MV-4-11 (cell line): ENCODE data around the gene CARS1.
A peak's percentile ranks its signal among the peaks of the same experiment; 100 is the strongest.

Experiments used
- DNase-seq: peaks from one replicate; lab custom pipeline; 2025; lab: John Stamatoyannopoulos, UW

CARS1 gene

DNA sequence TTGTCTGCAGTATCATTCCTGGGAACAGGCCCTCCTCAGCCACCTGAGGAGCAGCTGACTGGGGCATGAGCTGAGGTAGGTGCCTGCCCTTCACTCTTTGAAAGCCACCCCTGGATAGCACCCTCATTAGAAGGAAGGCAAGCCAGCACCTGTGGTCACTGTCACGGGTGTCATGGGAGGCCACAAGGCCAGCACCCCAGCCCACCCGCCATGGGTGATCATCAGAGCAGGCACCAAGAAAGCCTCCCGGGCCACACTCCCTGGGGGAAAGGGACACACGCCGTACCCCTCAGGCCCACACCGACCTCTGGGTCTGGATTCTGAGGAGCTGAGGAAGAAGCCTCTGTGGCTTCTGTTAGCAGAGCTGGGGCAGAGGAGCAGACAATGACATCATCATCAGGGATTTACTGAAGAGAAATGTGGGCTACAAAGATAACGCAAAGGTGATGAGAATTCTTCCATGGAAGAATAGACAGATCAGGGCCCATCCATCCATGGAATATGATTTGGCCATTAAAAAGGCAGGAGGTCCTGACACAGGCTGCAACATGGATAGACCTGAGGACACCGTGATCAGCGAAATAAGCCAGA, 48.4 kb downstream of the CARS1 start:
- DNase-seq, result no peak

DNA sequence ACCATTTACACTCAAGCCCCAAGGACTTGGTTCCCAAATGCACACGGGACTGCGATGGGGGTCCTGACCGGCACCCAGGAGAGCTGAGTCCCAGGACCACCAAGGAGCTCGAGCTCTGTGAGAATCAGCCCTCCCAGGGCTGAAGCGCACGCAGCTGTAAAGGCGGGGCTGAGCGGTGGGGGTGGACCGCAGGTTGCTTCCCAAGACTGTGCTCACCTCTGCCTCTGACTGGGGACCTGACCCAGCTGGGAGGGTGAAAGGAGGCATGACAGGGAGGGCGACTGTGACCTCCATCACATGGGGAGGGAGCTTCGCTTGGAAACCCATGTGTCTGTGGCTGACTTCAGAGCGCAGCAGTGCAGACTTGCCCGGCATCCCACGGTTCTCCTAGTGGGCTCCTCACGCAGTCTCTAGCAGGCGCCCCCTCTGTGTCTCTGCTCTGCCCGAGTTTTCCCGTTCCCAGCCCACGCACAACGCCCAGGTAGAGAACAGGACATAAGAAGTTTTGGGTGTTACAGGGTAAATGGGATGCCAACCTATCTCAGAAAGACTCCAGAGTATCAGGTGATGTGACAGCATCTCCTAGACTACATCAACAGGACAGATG, 49.7 kb downstream of the CARS1 start:
- no peak for DNase-seq

DNA sequence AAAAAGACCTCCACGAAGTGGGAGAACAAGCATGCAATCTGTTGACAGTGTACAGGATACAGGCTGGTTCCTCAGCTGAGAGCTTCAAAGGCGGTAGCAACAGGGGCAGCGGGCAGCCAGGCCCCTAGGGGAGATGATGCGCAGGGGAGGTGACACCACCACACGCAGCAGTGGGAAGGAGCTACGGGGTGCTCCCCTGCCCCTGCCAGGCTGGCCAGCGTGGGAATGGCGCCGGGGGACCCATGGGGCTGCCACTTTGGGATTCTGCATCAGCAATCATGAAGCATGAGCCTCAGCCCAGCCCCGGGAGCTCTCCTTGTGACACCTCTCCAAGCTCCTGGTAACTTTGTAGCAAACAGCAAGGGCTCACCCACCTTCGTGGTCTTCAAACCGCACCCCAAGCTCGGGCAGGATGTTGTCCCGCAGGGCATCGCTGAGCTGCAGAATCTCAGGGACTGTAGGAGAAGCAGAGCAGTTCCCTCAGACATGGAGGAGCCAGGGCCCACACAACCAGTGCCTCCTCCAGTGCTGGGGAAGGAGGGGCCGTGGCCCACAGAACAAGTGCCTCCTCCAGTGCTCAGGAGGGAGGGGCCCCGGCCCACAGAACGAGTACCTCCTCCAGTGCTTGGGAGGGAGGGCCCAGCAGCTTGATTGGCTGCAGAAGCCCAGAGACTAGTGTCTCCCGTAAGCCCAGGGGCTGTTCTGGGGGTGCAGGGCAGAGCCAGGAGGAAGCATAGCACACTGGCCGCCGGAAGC, 50.5 kb downstream of the CARS1 start:
- no peak for DNase-seq

DNA sequence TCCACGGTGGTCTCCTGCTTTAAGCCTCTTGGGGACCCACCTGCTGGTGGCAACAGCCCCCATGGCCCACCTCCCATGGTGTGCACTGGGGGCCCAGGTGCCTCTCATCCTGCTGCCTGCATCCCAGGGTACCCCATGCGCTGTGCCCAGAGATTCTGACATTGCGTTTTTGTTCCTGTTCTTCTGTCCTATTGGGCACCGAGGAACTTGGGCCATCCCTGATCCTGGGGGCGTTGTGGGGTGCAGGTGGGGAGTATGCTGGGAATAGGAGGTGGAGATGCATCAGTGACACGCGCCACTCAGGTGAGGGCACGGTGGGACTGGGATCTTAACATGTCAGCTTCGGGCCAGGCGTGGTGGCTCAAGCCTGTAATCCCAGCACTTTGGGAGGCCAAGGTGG, 52.7 kb downstream of the CARS1 start:
- DNase-seq, result no peak

DNA sequence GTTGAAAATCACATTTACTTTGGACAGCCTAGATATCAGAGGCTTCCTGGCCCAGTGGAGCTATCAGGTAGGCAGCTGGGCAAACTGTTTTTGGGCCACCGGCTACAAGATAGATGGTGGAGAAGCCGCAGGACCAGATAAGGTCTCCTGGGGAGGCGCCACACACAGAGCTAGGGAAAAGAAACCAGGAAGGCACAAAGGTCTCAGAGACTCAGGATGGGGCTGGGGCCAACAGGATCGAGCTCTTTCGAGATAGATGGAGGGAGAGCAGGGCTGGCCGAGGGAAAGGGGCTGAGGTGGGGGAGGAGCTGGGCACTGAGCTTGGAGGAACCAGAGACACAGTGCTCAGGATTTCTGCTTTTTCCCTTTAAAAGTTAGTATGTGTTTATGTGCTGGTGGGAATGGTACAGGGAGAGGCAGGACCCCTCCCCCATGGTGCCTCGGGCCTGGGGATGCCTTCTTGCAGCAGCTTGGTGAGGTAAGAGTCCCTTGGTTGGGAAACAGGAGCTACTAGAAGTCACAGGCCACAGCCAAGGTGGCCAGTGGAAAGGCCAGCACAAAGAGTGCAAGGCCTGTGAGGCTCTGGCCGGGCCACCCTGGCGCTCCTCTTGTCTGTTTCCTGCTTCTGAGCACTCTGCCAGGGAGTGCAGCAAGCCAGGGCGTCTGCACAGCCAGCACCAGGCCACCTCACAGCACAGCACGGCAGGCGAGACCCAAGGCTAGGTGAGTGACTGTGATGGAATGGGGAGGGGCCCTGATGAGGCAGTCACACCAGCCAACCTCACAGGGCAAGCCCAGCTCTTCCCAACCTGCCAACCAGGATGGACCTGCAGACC, 53.6 kb downstream of the CARS1 start:
- no peak for DNase-seq

DNA sequence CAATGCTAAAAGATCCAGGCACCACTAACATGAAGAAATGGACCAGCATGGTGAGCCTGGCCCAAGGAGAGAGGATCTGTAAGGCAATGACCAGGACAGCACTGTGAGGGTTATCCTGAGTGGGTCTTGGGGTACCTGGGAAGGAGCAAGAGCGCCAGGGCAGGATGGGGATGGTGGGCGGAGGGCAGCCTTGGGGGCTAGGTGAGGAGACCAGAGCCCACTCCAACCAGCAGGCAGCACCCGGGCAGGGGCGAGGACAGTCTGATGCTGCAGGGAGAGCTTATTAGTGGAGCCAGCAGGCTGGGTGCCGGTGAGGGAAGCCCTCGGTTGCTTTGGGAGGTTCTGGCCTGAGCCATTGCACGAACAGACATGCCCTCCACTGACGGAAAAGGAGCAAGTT, 54.4 kb downstream of the CARS1 start:
- DNase-seq, result no peak

DNA sequence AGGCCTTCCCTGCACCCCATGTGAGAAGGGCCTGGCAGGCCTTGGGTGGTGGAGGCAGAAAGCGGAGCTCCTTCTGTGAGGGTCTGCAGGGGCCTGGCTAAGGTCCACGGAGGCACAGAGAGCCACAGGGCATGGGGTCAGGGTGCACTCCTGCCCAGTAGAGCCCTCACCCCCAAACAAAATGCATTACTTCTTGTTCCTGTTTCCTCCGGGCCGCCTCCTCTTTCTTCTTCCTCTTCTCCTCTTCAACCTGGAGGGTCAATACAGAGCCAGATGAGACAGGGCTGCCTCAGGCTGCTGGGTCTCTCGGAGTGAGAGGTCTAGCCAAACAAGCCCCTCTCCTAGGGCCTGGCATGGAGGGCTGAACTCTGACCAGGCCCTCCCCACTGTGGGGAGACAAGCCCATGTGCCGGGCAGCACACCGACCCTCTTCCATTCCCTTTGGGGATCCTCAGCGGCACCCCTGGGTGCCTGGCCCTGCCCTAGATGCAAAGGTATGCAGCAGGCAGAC, 54.8 kb downstream of the CARS1 start:
- peak; percentile 22 for DNase-seq

DNA sequence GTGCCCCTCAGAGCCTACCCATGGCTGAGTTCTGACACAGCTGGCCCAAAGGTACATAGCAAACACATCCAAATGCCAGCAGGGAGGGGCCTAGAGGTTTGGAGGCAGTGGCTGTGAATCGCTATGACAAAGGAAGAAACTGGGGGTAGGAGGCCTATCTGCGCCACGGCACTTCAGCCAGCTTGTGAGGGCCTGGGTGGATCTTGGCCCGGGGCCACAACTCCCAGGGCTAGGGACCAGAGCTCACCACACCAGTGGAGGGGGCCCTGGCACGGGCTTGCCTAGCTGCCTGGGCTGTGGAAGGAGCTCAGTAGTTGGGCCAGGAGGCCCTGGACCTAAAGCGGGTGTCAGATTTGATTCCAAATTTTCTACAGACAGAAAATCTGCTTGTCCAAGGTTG, 55.7 kb downstream of the CARS1 start:
- no peak for DNase-seq

DNA sequence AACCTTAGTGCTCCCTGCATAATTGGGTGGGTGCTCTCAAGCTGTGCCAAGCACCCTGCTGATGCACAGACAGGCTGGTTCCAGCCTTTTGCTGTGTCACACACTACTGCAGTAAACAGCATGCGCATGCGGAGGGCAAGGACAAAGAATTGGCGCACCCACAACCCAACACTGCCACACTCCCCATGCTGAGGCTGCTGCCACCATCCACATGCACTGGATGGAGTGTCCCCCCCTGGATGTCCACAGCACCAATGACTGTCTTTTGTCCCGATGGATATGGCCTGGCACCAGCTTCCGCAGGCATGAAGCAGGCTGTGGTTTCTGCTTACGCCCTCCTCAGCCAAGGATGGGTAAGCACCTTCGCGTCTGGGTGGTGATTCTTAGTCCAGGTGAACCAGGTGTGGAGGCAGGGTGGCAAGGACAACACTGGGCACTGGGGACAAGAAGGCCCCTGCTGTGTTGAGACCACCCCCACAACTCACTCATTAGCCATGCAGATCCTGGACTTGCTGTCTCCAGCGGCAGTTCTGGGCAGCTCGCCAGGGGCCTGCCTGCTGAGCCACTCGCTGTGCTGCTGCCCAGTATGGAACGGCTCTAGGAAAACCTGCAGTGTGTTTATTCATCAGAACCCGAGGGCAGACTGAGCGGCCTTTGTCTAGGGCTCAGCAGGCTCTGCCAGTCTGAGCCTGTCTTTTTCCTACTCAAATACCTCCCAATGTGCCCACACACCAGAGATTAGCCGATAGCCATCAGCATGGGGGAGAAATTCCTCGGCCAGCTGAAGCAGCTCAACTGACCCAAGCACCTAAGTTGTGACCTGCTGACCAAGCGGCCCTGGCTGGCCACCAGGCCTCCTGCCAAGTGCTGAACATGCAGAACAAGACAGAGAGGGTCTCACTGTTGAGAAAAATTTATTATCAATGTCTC, 56.9 kb downstream of the CARS1 start:
- DNase-seq, result no peak

DNA sequence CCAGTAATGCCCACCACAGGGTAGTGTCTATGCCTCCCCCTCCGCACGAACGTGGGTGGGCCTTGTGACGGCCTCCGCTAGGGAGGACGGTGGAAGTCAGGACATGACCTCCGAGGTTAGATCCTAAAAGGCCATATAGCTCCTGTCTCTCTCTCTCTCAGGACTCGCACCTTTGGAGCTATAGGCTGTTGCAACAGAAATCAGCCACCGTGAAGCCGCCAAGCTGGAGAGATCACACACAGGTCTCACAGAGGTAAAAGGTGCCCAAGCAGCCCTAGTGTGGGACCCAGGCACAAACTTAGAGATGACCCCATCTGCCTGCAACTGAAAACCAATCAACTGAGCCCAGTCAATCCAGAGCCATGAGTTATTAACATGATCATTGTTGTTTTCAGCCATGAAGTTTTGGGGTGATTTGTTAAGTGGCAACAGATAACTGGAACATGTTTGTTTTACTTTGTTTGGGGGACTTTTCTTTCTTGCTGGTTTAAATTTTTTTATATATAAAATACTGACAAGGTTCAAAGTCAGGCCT, 57.7 kb downstream of the CARS1 start:
- no peak for DNase-seq

DNA sequence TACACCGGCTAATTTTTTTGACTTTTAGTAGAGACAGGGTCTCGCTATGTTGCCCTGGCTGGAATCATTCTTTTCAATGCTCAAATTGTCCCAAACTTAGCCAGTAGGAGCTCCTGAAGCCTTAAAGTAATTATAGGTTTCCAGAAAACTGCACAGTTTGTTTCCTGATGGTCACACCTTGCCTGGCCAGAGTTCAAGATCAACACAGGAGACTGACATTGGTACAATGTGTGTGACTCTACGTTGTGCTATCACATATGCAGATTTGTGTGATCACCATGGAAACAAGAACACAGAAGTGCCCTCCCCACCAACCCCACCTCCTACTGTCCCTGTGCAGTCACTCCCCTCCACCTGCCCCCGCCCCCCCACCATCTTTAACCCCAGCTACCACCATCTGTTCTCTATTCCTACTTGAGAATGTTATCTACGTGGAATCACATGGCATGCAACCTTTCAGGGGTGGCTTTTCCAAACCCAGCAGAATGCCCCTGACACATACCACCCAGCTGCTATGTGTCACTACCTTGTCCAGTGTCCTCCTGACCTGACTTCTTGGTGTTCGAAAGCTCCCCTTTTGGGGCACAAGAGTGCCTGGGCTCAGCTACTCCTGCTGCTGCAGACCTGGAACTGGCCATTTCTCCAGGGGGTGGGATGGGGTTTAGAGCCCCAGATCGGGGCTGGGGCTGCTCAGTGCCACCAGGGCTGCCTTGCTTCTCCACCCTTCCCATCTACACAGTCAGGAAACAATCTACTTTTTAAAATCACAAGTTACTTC, 59.0 kb downstream of the CARS1 start:
- no peak for DNase-seq

DNA sequence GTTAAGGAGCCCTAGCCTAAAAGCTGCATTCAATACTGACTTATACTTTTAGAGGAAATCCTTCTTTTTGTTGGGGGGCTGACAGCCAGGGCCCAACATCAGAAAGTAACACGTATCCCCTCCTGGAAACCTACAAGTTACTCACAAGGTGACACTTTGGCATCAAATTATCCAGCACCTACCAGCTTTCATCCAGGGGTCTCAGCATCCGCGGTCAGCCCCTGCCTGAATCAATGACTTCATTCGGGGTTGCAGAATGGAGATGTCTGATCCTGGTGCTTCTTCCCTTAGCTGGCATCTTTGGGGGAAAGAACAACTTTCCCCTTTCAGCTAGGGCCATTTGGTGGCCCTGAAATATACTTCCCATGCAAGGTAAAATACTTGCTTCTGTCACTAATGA, 59.8 kb downstream of the CARS1 start:
- DNase-seq, result no peak

DNA sequence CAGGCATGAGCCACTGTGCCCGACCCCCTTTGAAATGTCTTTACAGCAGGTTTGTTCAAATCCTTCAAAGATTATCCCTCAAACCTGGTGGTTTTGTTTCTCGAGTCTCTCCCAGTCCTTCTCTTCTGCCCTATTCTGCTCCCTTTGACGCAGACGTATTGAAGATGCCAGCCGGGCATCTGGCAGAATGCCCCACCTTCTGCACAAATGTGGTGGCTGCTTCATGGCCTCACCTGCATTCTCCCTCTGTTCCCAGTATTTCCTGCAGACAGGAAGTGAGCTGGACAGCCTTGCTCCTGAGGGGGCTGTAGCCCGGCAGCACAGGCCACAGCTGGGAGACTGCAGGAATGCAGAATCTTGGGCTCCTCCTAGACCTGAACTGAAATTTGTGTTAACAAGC, 60.2 kb downstream of the CARS1 start:
- DNase-seq, result no peak

DNA sequence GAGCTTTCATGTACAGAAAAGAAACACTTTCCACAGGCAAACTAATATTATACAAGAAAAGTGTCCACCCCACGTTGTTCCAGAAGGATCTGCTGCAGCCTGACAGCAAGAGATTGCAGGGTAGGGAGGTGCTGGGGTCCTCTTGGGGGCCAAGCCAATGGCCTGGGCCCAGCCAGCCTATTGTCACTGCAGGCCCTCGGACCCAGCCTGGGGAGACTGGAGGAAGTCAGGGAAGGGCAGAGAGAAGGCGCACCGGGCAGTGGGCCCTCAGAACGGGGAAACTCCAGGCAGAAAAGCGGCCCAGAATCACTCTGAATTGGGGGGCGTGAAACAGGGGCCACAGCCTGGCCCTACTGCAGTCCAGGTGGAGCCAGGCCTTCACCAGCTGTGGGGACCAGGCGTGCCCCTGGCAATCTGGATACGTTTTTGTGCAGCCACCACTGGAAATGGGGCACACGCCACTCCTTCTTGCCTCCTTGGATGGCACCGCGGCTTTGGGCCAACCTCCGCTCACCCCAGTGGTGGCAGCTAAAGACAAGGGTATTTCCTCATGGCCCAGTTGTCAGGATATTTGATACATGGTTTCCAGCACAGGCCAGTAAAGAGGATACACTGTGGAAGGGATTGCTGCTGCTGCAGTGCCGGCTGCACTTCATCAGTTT, 61.2 kb downstream of the CARS1 start:
- DNase-seq, result no peak

DNA sequence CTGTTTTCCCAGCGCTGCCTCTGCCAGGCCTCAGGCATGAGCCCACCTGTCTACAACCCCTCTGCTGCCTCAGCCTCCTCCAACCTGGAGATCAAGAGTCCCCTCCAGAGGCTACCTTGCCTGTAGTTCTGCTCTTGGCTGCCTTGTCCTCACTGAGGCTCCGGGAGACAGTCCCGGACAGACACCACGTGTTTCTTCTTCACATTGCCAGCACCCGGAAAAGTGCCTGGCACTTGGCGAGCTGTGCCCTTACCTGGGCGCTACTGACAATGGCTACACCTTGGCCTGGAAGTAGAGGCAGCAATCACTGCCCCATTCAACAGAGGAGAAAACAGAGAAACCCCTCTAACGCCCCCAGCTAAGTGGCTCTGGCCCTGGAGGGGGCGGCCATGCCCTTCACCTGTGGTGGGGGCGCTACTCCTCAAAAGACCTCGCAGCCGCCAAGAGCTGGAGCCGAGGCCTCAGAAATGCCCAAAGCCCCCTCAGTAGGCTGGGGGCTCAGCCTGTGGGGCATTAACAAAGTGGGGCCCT, 62.1 kb downstream of the CARS1 start:
- DNase-seq, result no peak

DNA sequence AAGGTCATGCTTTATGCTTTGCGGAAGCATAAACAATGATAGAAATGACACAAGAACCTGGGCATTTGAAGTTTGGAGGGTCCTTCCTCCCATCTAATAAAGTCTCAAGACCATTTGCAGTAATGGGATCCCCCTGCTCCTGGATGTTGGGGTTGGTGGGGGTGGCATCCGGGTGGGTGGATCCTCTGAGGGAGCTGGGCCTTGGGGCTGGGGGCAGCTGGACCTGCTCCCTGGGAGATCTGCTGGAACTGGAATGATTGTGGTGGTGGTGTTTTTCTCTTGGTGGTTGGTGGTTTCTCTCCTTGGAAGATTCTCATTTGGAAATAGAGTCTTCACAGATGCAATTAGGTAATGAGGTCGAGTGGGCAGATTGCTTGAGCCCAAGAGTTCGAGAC, 62.9 kb downstream of the CARS1 start:
- no peak for DNase-seq

DNA sequence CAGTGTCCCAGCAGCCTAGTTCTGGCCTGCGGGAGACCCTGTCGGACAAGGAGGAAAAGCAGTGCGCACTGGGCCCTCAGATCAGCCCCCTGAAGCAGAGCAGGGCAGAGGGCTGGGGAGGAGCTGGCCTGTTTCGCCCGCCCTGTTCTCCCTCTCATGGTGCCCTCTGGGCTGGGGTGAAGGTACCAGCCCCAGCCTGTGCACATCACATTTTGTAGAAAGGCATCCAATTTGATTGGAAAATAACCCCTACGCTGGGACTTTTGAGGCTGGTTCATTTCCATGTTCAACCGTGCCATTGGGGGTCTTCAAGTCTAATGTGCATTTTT, 64.3 kb downstream of the CARS1 start:
- DNase-seq, result no peak

DNA sequence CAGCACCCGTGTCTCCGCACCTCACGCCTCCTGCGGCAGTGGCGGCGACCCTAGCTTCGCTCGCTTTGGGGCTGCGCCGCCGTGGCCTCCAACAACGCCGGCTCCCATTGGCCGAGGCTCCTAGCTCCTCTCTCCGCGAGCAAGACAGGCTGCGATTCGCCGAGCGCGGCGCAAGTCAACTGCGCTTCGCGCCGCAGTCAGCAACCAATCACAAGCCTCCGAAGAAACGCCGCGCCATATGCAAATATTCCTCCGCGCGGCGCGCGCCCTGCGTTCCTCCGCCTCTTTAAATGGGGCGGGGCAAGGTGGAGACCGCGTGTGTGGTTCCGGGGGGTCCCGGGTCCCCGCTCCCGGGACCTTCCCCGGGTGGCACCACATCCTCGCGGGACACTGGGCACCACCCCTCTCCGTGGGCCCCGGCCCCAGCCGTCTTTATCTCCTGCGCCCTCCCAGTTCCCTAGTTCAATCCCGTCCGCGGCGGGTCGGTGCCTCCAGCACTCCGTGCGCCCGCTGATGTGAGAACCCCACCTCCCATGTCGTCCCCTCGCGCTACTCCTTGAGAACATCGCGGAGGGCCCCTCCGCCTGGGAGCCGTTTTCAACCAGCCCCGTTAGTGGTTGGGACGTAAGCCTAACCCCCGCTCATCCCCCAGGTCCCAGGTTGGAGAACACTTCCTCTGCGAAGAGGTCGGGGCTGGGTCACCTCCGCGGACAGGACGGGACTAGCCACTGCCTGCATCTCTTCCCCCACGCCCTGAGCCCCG, 64.8 kb downstream of the CARS1 start, which contains the start of gene NAP1L4:
Gene NAP1L4 (minus strand): TSS at position 96 of the 763 bp plus-strand sequence. CDS start 13,109 bp downstream, outside the sequence.
- peak; percentile 95 for DNase-seq
